ENCODE results near the gene USP7. TPM values are rescaled to one million over a fixed set of nuclear protein-coding genes. Genes with fewer than 3 reads are reported as not detected.
A peak's percentile ranks its signal among the peaks of the same experiment; 100 is the strongest.

USP7 gene
- total RNA-seq, 2 experiments from 2014 or later: 46.4 to 127 TPM

DNA sequence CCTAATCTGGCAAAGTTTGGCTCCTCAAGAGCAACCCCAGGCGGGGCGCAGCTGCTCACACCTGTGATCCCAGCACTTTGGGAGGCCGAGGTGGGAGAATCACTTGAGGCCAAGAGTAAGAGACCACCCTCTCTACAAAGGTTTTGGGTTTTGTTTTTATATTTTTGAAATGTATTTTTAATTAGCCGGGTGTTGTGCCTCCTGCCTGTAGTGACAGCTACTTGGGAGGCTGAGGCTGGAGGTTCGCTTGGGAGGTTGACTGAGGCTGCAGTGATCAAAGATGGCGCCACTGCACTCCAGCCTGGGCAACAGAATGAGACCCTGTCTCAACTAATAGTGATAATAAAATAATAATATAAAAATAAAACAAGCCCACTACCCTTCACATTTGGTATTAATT lies 756 bp upstream of the USP7 start:
- peak overlapping the region; percentile 98 for H3K4me2 ChIP-seq (ENCODE audit: low read length)
- CTCF ChIA-PET (ENCODE audit: unreplicated experiment): no interaction called here
- H3K4me3 ChIP-seq (ENCODE audit: low read depth, low read length, poor library complexity, severe bottlenecking): peak overlapping the region; percentile 71
- peaks cover 33% of the 10 kb centered on the region for H3K4me1 ChIP-seq (ENCODE audit: insufficient read depth, low read length, poor library complexity, severe bottlenecking)
- H3K9me3 ChIP-seq (ENCODE audit: low read length): no peaks in the 10 kb centered on the region
- H3K9me2 ChIP-seq (ENCODE audit: insufficient read depth, low read length): no peaks in the 10 kb centered on the region
- intact Hi-C loops (cut with micrococcal nuclease; ENCODE audit: unreplicated experiment): no loop called here
- no peak for DNase-seq (ENCODE audit: low spot score)
- peak overlapping the region; percentile 79 for H2AFZ ChIP-seq (ENCODE audit: low read length)
- no peaks in the 10 kb centered on the region; the same call in 1 of the 2 replicates for H3K36me3 ChIP-seq (ENCODE audit: insufficient read depth, low read length)
- TF ChIP-seq EZH2phosphoT487 (IDR thresholded peaks at IDR 0.05; ENCODE audit: borderline replicate concordance, low read depth, low read length) (no peak), CTCF (conservative IDR thresholded peaks at IDR 0.05; ENCODE audit: low read length) (no peak)
- TSS peak; percentile 69 for BruUV-seq (replicated peaks)
- H3K79me2 ChIP-seq (ENCODE audit: insufficient read depth, low read depth, low read length): peaks cover 28% of the 10 kb centered on the region
- H4K20me1 ChIP-seq (ENCODE audit: insufficient read depth, low read length): peaks cover 28% of the 10 kb centered on the region
- POLR2A ChIA-PET: interaction anchor here (0.7 kb wide), 1 partner anchor 8 kb away, joined by 3 read pairs; no protein-coding TSS in a partner anchor
- H3K27ac ChIP-seq (ENCODE audit: low read depth, low read length, poor library complexity, severe bottlenecking): no peak overlapping the region

DNA sequence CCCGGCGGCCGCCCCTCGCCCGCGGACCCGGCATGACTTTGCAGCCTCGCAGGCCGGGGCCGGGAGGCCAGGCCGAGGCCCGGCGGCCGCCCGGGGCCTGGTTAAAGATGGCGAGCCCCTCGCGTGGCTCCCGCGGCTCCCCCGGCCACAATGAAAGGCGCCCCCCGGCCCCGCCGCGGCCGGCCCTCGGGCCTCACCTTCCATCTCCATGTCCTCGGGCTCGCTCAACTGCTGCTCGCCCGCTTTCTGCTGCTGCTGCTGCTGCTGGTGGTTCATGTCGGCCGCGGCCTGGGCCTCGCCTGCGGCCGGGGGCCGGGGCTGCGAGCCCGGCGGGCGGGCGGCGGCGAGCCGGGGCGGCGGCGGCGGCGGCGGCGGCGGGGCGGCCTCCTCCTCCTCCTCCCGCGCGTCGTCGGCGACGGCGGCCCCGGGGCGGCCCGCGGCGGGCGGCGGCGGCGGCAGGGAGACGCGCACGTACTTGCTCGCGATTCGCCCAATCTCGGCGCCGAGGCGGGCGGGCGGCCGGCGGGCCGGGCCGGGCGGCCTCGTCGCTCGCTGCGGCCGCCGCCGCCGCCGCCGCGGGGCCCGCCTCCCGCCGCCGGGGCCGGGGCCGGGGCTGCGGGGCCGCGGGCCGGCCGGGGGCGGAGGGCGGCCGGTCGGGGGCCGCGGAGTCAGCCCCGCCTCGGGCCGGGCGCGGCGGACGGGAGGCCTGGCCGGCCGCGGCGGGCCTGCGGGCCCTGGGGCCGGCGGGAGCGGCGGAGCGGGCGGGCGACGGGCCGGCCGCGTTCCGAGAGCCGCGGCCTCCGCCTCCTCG lies 491 bp downstream of the USP7 start:
- Histone ChIP-seq H2AFZ (ENCODE audit: low read length) (no peak overlapping the region), H3K27ac (ENCODE audit: low read depth, low read length, poor library complexity, severe bottlenecking) (peak overlapping the region; percentile 67), H4K20me1 (ENCODE audit: insufficient read depth, low read length) (peaks cover 41% of the 10 kb centered on the region), H3K36me3 (ENCODE audit: insufficient read depth, low read length) (no peaks in the 10 kb centered on the region; the same call in 1 of the 2 replicates), H3K4me1 (ENCODE audit: insufficient read depth, low read length, poor library complexity, severe bottlenecking) (peaks cover 45% of the 10 kb centered on the region), H3K4me2 (ENCODE audit: low read length) (peak overlapping the region; percentile 97), H3K4me3 (ENCODE audit: low read depth, low read length, poor library complexity, severe bottlenecking) (peak overlapping the region; percentile 84), H3K9me2 (ENCODE audit: insufficient read depth, low read length) (no peaks in the 10 kb centered on the region), H3K79me2 (ENCODE audit: insufficient read depth, low read depth, low read length) (peaks cover 40% of the 10 kb centered on the region), H3K9me3 (ENCODE audit: low read length) (no peaks in the 10 kb centered on the region)
- TF ChIP-seq CTCF (conservative IDR thresholded peaks at IDR 0.05; ENCODE audit: low read length) (no peak), EZH2phosphoT487 (IDR thresholded peaks at IDR 0.05; ENCODE audit: borderline replicate concordance, low read depth, low read length) (no peak)
- DNase-seq (ENCODE audit: low spot score): peak; percentile 48
- no TSS peak for BruUV-seq (replicated peaks)
- ChIA-PET POLR2A (interaction anchor here (0.5 kb wide), 1 partner anchor 128 kb away, joined by 6 read pairs; the partner anchor contains the start of gene HAPSTR1), CTCF (ENCODE audit: unreplicated experiment) (no interaction called here)
- intact Hi-C loops (cut with micrococcal nuclease; ENCODE audit: unreplicated experiment): loop anchor here (2.0 kb wide), 3 partner anchors 26 to 172 kb away; partner anchors contain the start of gene HAPSTR1

All from OCI-LY7 (cell line).